ENCODE measurements around the gene RBM44.

The RBM44 gene

DNA sequence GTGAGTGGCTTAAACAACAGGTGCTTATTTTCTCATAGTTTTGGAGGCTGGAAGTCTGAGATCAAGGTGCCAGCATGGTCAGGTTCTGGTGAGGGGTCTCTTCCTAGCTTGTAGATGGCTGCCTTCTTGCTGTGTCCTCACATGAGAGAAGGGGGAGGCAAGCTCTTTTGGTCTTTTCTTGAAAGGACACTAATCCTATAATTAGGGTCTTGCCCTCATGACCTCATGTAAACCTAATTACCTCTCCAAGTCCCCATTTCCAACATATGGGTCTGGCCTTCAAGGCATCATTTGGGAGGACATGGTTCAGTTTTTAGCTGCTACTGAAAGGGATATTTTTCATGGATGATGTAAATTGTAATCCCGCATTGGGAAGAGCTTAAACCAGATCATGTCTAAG lies 18.0 kb downstream of the RBM44 start:
- H3K27me3 ChIP-seq (ENCODE audit: insufficient read depth, poor library complexity, severe bottlenecking) = no peaks in the 10 kb centered on the region
- no peak for DNase-seq (ENCODE audit: low read depth in 1 of 2, low spot score in 1 of 2)
- no peak overlapping the region for H3K4me3 ChIP-seq (replicated peaks; ENCODE audit: insufficient read depth, low read length)
- no peak for TF ChIP-seq SPI1 (IDR thresholded peaks at IDR 0.05; ENCODE audit: borderline replicate concordance, low read depth)
- no peak for TF ChIP-seq GABPA (IDR thresholded peaks at IDR 0.05; ENCODE audit: low read depth)
- H3K27ac ChIP-seq (replicated peaks) = no peak overlapping the region

- Histone ChIP-seq H3K27ac (replicated peaks) (no peak overlapping the region), H3K4me3 (replicated peaks; ENCODE audit: insufficient read depth, low read length) (no peak overlapping the region), H3K27me3 (ENCODE audit: insufficient read depth, poor library complexity, severe bottlenecking) (no peaks in the 10 kb centered on the region)
- TF ChIP-seq, protein P1, sequence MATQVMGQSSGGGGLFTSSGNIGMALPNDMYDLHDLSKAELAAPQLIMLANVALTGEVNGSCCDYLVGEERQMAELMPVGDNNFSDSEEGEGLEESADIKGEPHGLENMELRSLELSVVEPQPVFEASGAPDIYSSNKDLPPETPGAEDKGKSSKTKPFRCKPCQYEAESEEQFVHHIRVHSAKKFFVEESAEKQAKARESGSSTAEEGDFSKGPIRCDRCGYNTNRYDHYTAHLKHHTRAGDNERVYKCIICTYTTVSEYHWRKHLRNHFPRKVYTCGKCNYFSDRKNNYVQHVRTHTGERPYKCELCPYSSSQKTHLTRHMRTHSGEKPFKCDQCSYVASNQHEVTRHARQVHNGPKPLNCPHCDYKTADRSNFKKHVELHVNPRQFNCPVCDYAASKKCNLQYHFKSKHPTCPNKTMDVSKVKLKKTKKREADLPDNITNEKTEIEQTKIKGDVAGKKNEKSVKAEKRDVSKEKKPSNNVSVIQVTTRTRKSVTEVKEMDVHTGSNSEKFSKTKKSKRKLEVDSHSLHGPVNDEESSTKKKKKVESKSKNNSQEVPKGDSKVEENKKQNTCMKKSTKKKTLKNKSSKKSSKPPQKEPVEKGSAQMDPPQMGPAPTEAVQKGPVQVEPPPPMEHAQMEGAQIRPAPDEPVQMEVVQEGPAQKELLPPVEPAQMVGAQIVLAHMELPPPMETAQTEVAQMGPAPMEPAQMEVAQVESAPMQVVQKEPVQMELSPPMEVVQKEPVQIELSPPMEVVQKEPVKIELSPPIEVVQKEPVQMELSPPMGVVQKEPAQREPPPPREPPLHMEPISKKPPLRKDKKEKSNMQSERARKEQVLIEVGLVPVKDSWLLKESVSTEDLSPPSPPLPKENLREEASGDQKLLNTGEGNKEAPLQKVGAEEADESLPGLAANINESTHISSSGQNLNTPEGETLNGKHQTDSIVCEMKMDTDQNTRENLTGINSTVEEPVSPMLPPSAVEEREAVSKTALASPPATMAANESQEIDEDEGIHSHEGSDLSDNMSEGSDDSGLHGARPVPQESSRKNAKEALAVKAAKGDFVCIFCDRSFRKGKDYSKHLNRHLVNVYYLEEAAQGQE (IDR thresholded peaks at IDR 0.05; ENCODE audit: insufficient replicate concordance, low read depth) = no peak
- TF ChIP-seq GABPA (IDR thresholded peaks at IDR 0.05; ENCODE audit: low read depth) (no peak), POLR2AphosphoS5 (IDR thresholded peaks at IDR 0.05; ENCODE audit: low read depth) (no peak)
- DNase-seq (ENCODE audit: low read depth in 1 of 2, low spot score in 1 of 2) = peak in 1 of 2 experiments; percentile 4
These were observed 19.5 kb downstream of the RBM44 start for GRCh38 chr2:237818066-237818473.

DNA sequence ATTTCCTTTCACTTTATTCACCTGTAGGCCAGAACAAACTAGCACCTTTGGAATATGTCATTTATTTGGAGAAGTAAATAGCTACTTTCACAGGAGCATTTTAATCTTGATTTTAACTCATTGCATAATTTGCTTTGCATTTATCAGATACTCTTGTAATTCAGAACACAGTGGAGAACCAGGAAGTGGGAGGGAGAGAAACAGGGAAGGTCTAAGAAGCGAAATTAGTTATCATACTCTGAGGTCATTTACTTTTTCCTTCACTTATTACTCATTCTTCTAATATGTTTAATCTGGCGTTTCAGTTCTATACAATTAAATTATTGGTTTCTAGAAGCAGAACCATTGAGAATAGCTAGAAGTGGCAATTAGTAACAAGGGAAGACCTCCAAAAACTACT lies 20.7 kb downstream of the RBM44 start:
- no peak overlapping the region for H3K27ac ChIP-seq (replicated peaks)
- DNase-seq (ENCODE audit: low read depth in 1 of 2, low spot score in 1 of 2) = no peak

DNA sequence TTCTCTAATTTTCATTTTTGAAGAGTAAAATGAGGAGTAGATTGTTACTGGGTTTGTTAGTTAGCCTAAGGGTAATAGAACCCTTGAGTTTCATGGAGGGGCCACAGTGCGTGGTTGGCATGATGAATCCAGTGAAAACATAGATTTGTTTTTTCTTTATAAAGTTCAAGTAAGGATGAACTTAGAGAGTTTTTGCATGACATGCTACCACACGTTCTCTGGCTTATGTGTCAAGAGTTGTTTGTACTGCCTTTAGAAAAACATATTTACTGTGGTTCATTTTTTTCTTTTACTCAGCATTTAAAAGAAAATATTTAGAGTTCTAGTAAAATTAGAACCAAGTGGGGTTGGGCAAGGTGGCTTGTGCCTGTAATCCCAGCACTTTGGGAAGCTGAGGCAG lies 21.8 kb downstream of the RBM44 start:
- Histone ChIP-seq H3K4me3 (replicated peaks; ENCODE audit: insufficient read depth, low read length) (no peak overlapping the region), H3K27ac (replicated peaks) (no peak overlapping the region), H3K27me3 (ENCODE audit: insufficient read depth, poor library complexity, severe bottlenecking) (no peaks in the 10 kb centered on the region)
- TF ChIP-seq, protein P1 (IDR thresholded peaks at IDR 0.05; ENCODE audit: insufficient replicate concordance, low read depth) = no peak
- TF ChIP-seq GABPA (IDR thresholded peaks at IDR 0.05; ENCODE audit: low read depth) (no peak), CTCF (IDR thresholded peaks at IDR 0.05; ENCODE audit: insufficient read depth, low read length) (no peak), POLR2AphosphoS5 (IDR thresholded peaks at IDR 0.05; ENCODE audit: low read depth) (no peak), SPI1 (IDR thresholded peaks at IDR 0.05; ENCODE audit: borderline replicate concordance, low read depth) (no peak)
- DNase-seq (ENCODE audit: low read depth in 1 of 2, low spot score in 1 of 2) = no peak

More for the DNA sequence above, 20.7 kb downstream of the RBM44 start:
- TF ChIP-seq, protein P1 (IDR thresholded peaks at IDR 0.05; ENCODE audit: insufficient replicate concordance, low read depth) = no peak
- TF ChIP-seq CTCF (IDR thresholded peaks at IDR 0.05; ENCODE audit: insufficient read depth, low read length) (no peak), GABPA (IDR thresholded peaks at IDR 0.05; ENCODE audit: low read depth) (no peak), SPI1 (IDR thresholded peaks at IDR 0.05; ENCODE audit: borderline replicate concordance, low read depth) (0 out of 2 replicates have a peak, but pooled peaks have one; percentile 1), POLR2AphosphoS5 (IDR thresholded peaks at IDR 0.05; ENCODE audit: low read depth) (no peak)
- H3K4me3 ChIP-seq (replicated peaks; ENCODE audit: insufficient read depth, low read length) = no peak overlapping the region
- H3K27me3 ChIP-seq (ENCODE audit: insufficient read depth, poor library complexity, severe bottlenecking) = no peaks in the 10 kb centered on the region
